ENCODE results near the gene MAPK8IP1.

DNA sequence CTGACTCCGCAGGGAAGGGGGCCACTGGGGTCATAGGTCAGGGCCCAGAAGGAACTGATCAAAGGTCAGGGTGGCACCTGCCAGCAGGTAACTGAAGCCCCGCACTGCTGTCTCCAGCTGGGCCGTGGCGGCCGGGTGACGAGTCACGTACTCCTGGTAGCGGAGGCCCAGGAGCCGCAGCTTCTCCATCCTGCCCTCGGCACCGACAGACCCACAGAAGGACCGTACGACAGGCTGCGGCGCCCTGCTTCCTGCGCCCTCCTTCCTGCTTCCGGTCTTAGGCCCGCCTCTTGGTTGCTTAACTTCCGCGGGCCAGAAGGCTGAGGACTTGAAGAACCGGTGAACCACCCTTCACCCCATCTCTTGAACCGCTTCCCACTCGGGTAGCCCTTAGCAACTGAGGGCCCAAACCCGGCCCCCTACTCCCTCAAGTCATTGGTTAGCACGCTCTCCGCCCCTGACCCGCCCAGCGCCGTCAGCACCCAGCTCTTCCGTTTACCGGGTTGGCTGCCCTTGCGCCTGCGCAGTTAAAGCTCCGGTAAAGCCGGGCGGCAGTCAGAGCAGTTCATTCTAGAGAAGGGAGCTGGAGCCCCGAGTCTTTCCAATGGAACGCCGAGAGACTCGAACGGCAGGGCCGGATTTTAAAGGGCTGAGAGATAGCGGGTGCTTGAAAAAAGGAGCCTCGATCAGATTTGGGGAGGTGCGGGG, 32.3 kb downstream of the MAPK8IP1 start, which contains the start of gene PEX16:
- TF ChIP-seq, protein P1, sequence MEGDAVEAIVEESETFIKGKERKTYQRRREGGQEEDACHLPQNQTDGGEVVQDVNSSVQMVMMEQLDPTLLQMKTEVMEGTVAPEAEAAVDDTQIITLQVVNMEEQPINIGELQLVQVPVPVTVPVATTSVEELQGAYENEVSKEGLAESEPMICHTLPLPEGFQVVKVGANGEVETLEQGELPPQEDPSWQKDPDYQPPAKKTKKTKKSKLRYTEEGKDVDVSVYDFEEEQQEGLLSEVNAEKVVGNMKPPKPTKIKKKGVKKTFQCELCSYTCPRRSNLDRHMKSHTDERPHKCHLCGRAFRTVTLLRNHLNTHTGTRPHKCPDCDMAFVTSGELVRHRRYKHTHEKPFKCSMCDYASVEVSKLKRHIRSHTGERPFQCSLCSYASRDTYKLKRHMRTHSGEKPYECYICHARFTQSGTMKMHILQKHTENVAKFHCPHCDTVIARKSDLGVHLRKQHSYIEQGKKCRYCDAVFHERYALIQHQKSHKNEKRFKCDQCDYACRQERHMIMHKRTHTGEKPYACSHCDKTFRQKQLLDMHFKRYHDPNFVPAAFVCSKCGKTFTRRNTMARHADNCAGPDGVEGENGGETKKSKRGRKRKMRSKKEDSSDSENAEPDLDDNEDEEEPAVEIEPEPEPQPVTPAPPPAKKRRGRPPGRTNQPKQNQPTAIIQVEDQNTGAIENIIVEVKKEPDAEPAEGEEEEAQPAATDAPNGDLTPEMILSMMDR (IDR thresholded peaks at IDR 0.05), result no peak
- peak; percentile 54 to 68 for TF ChIP-seq POLR2A (IDR thresholded peaks at IDR 0.05)

Measured in adrenal gland (tissue), 5 donors.